ENCODE data around the gene TENT5C.

The TENT5C gene

GRCh38 chr1:117600325-117600943 is 5.4 kb upstream of the TENT5C start:
- TF ChIP-seq CTCF (conservative IDR thresholded peaks at IDR 0.05) (no peak), ZFX (IDR thresholded peaks at IDR 0.05) (no peak)
- H3K27ac ChIP-seq = no peak overlapping the region

GRCh38 chr1:117600966-117601365 is 4.9 kb upstream of the TENT5C start:
- no peak overlapping the region for H3K27ac ChIP-seq
- TF ChIP-seq ZFX (IDR thresholded peaks at IDR 0.05) (no peak), CTCF (conservative IDR thresholded peaks at IDR 0.05) (no peak)

DNA sequence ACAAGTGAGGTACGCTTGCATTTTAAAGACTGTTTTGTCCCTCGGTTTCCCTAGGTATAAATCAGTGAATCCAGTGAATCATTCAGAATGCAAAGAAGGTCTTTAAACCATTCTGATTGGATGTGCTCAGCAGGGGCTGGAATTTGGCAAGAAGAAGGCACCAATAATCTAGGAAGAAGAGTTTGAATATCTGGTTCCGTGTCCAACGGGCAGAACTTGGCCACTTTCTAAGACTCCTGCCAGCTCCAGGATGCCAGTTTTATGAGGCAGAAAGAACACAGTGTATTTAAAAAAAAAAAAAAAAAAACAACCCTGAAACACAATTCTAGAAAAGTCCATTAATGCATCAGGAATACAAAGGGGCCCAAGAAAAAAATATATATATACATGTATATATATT is 3.0 kb upstream of the TENT5C start:
- no peak for TF ChIP-seq CTCF (conservative IDR thresholded peaks at IDR 0.05)
- no peak for TF ChIP-seq ZFX (IDR thresholded peaks at IDR 0.05)
- H3K27ac ChIP-seq = no peak overlapping the region

GRCh38 chr1:117605164-117605773 is 579 bp upstream of the TENT5C start:
- peak overlapping the region; percentile 67 for H3K27ac ChIP-seq
- no peak for TF ChIP-seq CTCF (conservative IDR thresholded peaks at IDR 0.05)
- TF ChIP-seq ZFX (IDR thresholded peaks at IDR 0.05) = no peak

DNA sequence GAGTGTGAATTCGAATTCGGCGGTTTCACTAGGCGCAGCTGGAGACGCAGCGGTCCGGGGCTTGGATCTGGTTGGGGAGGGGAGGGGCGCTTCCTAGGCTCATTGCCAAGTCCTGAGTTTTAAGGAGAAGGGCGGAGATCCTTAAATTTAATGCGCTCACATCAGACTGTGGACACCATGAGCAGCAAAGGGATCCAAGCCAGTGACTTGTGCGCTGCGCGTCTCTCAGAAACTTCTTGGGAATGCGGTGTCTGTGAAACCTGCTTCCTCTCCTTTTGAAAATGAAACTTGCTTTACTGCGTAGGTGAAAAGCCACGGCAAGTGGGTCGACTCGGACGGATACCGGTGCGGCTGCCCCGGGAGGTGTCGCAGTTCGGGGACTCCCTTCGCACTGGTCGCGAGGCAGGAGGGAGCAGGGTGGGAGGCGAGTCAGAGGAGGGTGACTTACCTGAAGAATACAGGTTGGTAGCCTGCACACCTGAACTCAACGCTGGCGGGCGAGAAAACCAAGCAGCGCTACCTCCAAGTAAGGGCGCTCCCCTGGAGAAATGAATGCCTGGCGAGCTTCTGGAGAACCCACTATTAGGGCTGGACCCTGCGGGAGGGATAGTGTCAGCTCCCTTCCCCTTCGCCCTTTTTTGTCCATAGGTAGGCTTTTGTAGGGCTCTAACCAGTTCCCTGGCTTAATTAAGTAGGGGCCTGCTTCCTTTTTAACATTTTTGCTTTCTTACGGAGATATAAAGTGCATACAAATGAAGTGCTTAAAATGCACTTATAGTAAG is 992 bp downstream of the TENT5C start:
- H3K27ac ChIP-seq = peak overlapping the region; percentile 67
- no peak for TF ChIP-seq ZFX (IDR thresholded peaks at IDR 0.05)
- TF ChIP-seq CTCF (conservative IDR thresholded peaks at IDR 0.05) = no peak

DNA sequence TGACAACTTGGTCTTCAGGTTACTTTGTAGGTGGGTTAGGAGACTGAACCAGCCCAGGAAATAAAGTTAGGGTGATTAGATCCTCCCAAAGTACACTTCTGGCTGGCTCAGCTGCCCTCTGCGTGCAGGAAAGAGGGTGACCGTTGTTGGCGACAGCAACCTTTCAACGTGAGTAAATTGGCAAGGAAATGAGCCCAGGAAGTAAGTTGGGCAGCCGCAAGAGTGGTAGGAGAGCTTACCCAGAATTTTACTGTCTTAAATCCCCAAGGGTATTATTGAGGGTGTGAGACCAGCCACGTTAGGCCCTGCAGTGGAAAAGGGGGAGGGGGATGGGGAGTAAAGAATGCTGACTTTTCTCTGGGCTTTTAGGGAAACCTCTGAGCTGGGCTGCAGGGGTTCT is 1.6 kb downstream of the TENT5C start:
- H3K27ac ChIP-seq = no peak overlapping the region
- TF ChIP-seq CTCF (conservative IDR thresholded peaks at IDR 0.05) (no peak), ZFX (IDR thresholded peaks at IDR 0.05) (no peak)

DNA sequence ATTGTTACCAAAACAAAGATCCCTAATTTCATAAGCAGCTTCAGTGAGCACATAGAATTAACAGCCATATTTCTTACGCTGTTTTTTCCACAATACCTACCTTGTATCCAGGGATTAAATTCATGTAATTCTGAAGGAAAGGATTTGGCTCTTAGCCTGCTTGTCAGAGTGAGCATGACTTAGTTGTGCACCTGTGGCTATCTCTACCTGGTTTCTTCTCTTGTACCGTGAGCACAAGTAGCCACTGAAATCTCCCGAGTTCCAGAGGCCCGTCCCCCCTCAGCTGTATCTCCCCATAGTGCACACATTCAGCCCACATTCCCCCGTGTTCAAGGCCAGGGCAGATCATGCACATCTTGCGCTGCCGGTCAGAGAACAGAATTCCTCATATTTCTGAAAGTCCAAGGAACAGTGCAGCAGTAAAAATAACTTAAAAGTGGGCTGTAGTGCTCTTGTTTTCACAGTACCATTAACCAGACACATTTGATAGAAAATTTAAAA is 2.3 kb downstream of the TENT5C start:
- no peak overlapping the region for H3K27ac ChIP-seq
- TF ChIP-seq CTCF (conservative IDR thresholded peaks at IDR 0.05) (no peak), ZFX (IDR thresholded peaks at IDR 0.05) (no peak)

Measured in C4-2B (cell line).